Sigmoid colon (tissue), 7 donors: ENCODE measurements around the gene PAK2. TPM values are rescaled to one million over a fixed set of nuclear protein-coding genes. Genes with fewer than 3 reads are reported as not detected.
"Not testable (repeated sequence)": the region's sequence is repeated elsewhere in the genome, so short reads cannot be mapped to it uniquely, and the experiment has no call there.

Source experiments
- DNase-seq: peaks from one replicate; pipeline ENCODE4 v3.0.0-alpha.2; 2019
- H3K27ac ChIP-seq, 4 donors: fragments of 200-600 bp; sonication (generic); one replicate each; pipeline ENCODE4 v1.5.1; 2016 to 2019; ENCODE audit warnings: mild to moderate bottlenecking in 1 of 4
- H3K27me3 ChIP-seq, 3 donors: fragments of 200-600 bp; sonication (generic); one replicate each; pipeline ENCODE4 v1.5.1; 2019; ENCODE audit warnings: mild to moderate bottlenecking in 1 of 3
- H3K36me3 ChIP-seq, 4 donors: fragments of 200-600 bp; sonication (generic); one replicate each; pipeline ENCODE4 v1.5.1; 2016 to 2019
- H3K4me1 ChIP-seq, 4 donors: fragments of 200-600 bp; sonication (generic); one replicate each; pipeline ENCODE4 v1.5.1; 2017 to 2019
- H3K4me3 ChIP-seq, 4 donors: fragments of 200-600 bp; sonication (generic); one replicate each; pipeline ENCODE4 v1.5.1; 2017 to 2019; ENCODE audit warnings: mild to moderate bottlenecking in 2 of 4, moderate library complexity in 1 of 4
- H3K9me3 ChIP-seq, 4 donors: fragments of 200-600 bp in 3 of 4; sonication (generic) in 3 of 4; one replicate each; pipeline versions ENCODE4 v1.5.1 to v1.6.1; 2013 to 2019
- CTCF ChIP-seq, 4 experiments: fragments of 450-650 bp in 3 of 4; fragments of 200-600 bp in 1 of 4; IDR thresholded peaks; one replicate each; pipeline ENCODE4 v1.5.1; 2016 to 2019; ENCODE audit warnings: antibody characterized with exemption in 4 of 4, mild to moderate bottlenecking in 3 of 4, moderate library complexity in 2 of 4
- EP300 ChIP-seq, 4 donors: sonication (generic); formaldehyde crosslinking; IDR thresholded peaks; one replicate each; pipeline ENCODE4 v1.6.1; 2017; ENCODE audit warnings: antibody characterized with exemption in 4 of 4
- POLR2A ChIP-seq, 2 donors: fragments of 450-650 bp; IDR thresholded peaks; one replicate each; pipeline ENCODE4 v1.6.1; 2016; ENCODE audit warnings: antibody characterized with exemption in 2 of 2, mild to moderate bottlenecking in 2 of 2, moderate library complexity in 2 of 2
- POLR2AphosphoS5 ChIP-seq, 4 donors: sonication (generic); formaldehyde crosslinking; IDR thresholded peaks; one replicate each; pipeline ENCODE4 v1.6.1; 2017; ENCODE audit warnings: antibody characterized with exemption in 4 of 4
- WGBS, 2 donors: extraction: QIAGEN DNeasy Blood & Tissue Kit; methylation state at CpG; one replicate each; pipeline ENCODE4 v1.1.7; 2013; 5-methylcytosine and 5-hydroxymethylcytosine counted together
- intact Hi-C: fragments of 100-400 bp; cut with DNase I; formaldehyde crosslinking; loops from one replicate; pipeline ENCODE4 v1.15.1; 2023
- polyA plus RNA-seq, 3 donors: library from polyadenylated mRNA; stranded (reverse); fragments of 200-250 nt; gene quantifications; one replicate each; pipeline ENCODE4 v1.2.3, GENCODE V29; 2013
- total RNA-seq, 4 donors: library from RNA; depleted of rRNA; stranded (reverse); fragments of >200 nt; gene quantifications; one replicate each; pipeline ENCODE4 v1.1.0, GENCODE V29; 2016
- donor health status: healthy with polysubstance abuse.
- donor health status: Bipolar disorder and iron deficiency.
- donor health status: healthy.

The PAK2 gene
- total and polyA plus RNA-seq, 7 donors, result 22.8 to 44.6 (median 35.5) TPM

DNA sequence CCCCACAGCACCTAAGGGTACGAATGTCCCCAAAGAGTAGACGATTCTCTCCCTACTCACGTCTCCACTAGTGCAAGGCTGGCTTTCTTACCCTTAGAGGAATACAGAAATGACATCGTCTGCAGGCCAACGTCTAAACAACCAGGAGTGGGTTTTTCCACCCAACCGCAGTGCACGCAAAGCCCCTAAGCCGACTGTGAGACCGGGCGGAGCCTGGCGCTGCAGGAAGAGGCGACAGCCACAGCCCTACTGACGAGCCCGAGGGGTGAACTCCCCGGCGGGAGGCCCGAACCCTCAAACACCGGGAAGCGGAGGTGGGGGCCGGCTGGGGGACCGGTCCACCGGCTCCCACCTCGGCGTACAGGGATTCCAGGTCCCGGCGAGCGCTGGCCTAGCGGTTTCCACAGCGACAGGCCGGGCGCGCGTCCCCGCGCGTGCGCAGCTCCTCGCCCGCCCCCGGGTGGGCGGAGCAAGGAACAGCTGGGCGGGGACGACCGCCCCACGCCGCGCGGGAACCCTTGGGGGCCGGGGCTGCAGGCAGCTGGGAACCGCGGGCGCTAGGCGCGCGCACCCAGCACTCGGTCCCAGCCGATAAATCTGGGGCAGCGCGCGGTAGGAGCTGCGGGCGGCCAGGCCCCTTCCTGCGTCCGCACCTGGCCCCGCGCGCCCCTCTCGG is 27.7 kb upstream of the PAK2 start, which contains the start of the genes CEP19 and PIGX:
Gene CEP19, minus strand, starts transcription at position 413 of the 676 bp plus-strand sequence. CDS start 3,593 bp downstream, outside the sequence.
Gene PIGX, plus strand, starts transcription at position 540 of the 676 bp plus-strand sequence.
- TF ChIP-seq CTCF (IDR thresholded peaks at IDR 0.05), result no peak
- no peak for TF ChIP-seq EP300 (IDR thresholded peaks at IDR 0.05)
- no peak for TF ChIP-seq POLR2A (IDR thresholded peaks at IDR 0.05)
- TF ChIP-seq POLR2AphosphoS5 (IDR thresholded peaks at IDR 0.05), result peak; percentile 71 to 82 (median 78)
- WGBS, 2 donors, result 0% methylated on average over 68 of the region's 68 CpGs
- Histone ChIP-seq H3K36me3 (no peaks in the 10 kb centered on the region), H3K27me3 (no peaks in the 10 kb centered on the region), H3K4me1 (peaks cover 0 to 22% (median 17%) of the 10 kb centered on the region in 4 donors), H3K9me3 (no peaks in the 10 kb centered on the region), H3K27ac (peak within 1 kb of the TSS; percentile 84 to 97 (median 94)), H3K4me3 (peak within 1 kb of the TSS; percentile 62 to 81 (median 72))
- peak; percentile 90 for DNase-seq
- intact Hi-C loops, result loop anchor here (1.0 to 10.0 kb wide), 3 partner anchors 28 to 233 kb away; partner anchors contain the start of genes NCBP2 and SENP5

GRCh38 chr3:196712514-196713413 is 26.9 kb upstream of the PAK2 start:
- 5 to 6% methylated on average over 64 of the region's 64 CpGs for WGBS, 2 donors
- Histone ChIP-seq H3K27me3 (no peaks in the 10 kb centered on the region), H3K9me3 (no peaks in the 10 kb centered on the region), H3K27ac (peak overlapping the region; percentile 84 to 97 (median 94)), H3K4me3 (peak overlapping the region; percentile 62 to 81 (median 72)), H3K4me1 (peaks cover 0 to 22% (median 17%) of the 10 kb centered on the region in 4 donors), H3K36me3 (no peaks in the 10 kb centered on the region)
- peak in 1 of 2 donors; percentile 11 for TF ChIP-seq POLR2A (IDR thresholded peaks at IDR 0.05)
- TF ChIP-seq POLR2AphosphoS5 (IDR thresholded peaks at IDR 0.05), result peak in 1 of 4 donors; percentile 48
- TF ChIP-seq CTCF (IDR thresholded peaks at IDR 0.05), result no peak
- no peak for TF ChIP-seq EP300 (IDR thresholded peaks at IDR 0.05)
- intact Hi-C loops, result loop anchor here (1.0 to 10.0 kb wide), 3 partner anchors 28 to 232 kb away; partner anchors contain the start of genes NCBP2 and SENP5
- DNase-seq, result peak; percentile 78

GRCh38 chr3:196717162-196717561 is 22.5 kb upstream of the PAK2 start:
- H3K4me1 ChIP-seq, result peaks cover 0 to 14% (median 10%) of the 10 kb centered on the region in 4 donors

DNA sequence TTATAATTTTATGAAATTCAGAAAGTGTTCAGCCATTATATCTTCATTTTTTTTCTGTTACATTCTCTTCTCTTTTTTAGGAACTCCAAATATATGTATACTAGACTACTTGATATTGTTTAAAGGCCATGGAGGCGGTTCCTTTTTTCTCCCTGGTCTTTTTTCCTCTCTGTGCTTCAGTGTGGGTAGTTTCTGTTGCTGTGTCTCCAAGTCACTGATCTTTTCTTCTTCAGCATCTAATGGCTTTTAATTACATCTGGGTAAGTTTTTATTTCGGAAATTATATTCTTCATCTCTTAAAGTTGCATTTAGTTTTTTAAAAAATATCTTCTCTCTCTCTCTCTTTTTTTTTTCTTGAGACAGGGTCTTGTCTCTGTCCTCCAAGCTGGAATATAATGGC is 18.6 kb upstream of the PAK2 start:
- no peak for DNase-seq
- intact Hi-C loops, result no loop called here

More at GRCh38 chr3:196717162-196717561, 22.5 kb upstream of the PAK2 start:
- H3K27me3 ChIP-seq, H3K4me3 ChIP-seq, DNase-seq, H3K27ac ChIP-seq, H3K36me3 ChIP-seq, H3K9me3 ChIP-seq: not testable (repeated sequence)
- intact Hi-C loops, result loop anchor here (10.0 kb wide), 1 partner anchor 228 kb away; the partner anchor contains the start of gene NCBP2
- 80 to 81% methylated on average over 3 of the region's 3 CpGs for WGBS, 2 donors

More for the DNA sequence above, 18.6 kb upstream of the PAK2 start:
- no peaks in the 10 kb centered on the region for H3K27me3 ChIP-seq
- no peak for TF ChIP-seq CTCF (IDR thresholded peaks at IDR 0.05)
- no peak for TF ChIP-seq POLR2A (IDR thresholded peaks at IDR 0.05)
- no peak for TF ChIP-seq POLR2AphosphoS5 (IDR thresholded peaks at IDR 0.05)
- no peak for TF ChIP-seq EP300 (IDR thresholded peaks at IDR 0.05)
- H3K4me1 ChIP-seq, result no peaks in the 10 kb centered on the region
- H3K4me3 ChIP-seq, result no peak overlapping the region
- WGBS, 2 donors, result 47 to 99% methylated on average over 2 of the region's 2 CpGs
- H3K27ac ChIP-seq, result no peak overlapping the region
- no peaks in the 10 kb centered on the region for H3K9me3 ChIP-seq
- peaks cover 0 to 15% (median 0%) of the 10 kb centered on the region in 4 donors for H3K36me3 ChIP-seq
